Astrocyte (in vitro differentiated cells and primary cell): ENCODE results near the gene COL5A1.

Experiments
- EZH2 ChIP-seq: IDR thresholded peaks from 2 replicates; pipeline ENCODE4 v1.6.1; 2012; ENCODE audit warnings: mild to moderate bottlenecking, low read length, inconsistent platforms; ENCODE audit not compliant: insufficient read depth
- TF ChIP-seq, protein P1 (sequence below): IDR thresholded peaks from 2 replicates; pipeline ENCODE4 v1.5.1; 2011; ENCODE audit warnings: low read depth, mild to moderate bottlenecking, inconsistent platforms, low read length, moderate library complexity; ENCODE audit not compliant: insufficient read depth

DNA sequence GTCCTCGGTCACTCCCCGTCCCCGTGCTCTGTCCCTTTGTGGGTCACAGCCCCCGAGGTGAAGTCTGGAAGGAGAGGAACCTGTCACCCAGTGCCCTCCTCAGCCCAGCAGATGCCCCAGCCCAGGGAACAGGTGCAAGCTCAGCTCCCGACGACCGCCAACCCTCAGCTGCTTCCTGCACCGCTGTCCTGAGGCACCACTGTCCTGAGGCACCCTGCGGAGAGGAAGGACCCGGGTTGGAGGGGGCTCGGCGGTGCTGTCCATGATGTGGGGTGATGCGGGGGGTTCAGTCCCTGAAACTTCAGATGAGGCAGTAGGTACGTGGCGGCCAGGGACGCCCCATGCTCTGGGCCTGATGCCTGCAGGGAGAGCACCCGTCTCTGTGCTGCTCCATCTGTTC, 81.4 kb downstream of the COL5A1 start:
- TF ChIP-seq, protein P1, sequence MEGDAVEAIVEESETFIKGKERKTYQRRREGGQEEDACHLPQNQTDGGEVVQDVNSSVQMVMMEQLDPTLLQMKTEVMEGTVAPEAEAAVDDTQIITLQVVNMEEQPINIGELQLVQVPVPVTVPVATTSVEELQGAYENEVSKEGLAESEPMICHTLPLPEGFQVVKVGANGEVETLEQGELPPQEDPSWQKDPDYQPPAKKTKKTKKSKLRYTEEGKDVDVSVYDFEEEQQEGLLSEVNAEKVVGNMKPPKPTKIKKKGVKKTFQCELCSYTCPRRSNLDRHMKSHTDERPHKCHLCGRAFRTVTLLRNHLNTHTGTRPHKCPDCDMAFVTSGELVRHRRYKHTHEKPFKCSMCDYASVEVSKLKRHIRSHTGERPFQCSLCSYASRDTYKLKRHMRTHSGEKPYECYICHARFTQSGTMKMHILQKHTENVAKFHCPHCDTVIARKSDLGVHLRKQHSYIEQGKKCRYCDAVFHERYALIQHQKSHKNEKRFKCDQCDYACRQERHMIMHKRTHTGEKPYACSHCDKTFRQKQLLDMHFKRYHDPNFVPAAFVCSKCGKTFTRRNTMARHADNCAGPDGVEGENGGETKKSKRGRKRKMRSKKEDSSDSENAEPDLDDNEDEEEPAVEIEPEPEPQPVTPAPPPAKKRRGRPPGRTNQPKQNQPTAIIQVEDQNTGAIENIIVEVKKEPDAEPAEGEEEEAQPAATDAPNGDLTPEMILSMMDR, result no peak
- TF ChIP-seq EZH2, result no peak
